ENCODE results near the gene F2. TPM values are rescaled to one million over a fixed set of nuclear protein-coding genes. Genes with fewer than 3 reads are reported as not detected.

F2 gene
- total RNA-seq, 1 donor from 2014 or later: not detected

GRCh38 chr11:46673713-46674462, 45.1 kb upstream of the F2 start:
- ATAC-seq (ENCODE audit: low read depth) (no peak), DNase-seq (no peak)
- intact Hi-C loops (cut with micrococcal nuclease): no loop called here
- no peak for TF ChIP-seq CTCF (IDR thresholded peaks at IDR 0.05)
- no peaks in the 10 kb centered on the region for H3K27me3 Mint-ChIP-seq
- CTCF ChIA-PET: no interaction called here
- H3K36me3 Mint-ChIP-seq (ENCODE audit: low read depth): peaks cover 66% of the 10 kb centered on the region
- H3K4me1 Mint-ChIP-seq: peaks cover 33% of the 10 kb centered on the region
- H3K4me3 Mint-ChIP-seq: no peak overlapping the region
- peak overlapping the region; percentile 79 for H3K27ac Mint-ChIP-seq
- POLR2A ChIA-PET: interaction anchor here (0.7 to 1.0 kb wide), 2 partner anchors 26 to 27 kb away, joined by 3 read pairs; partner anchors contain the start of genes ARHGAP1 and ZNF408
- no peaks in the 10 kb centered on the region for H3K9me3 Mint-ChIP-seq

- intact Hi-C loops (cut with micrococcal nuclease): no loop called here
- peaks cover 33% of the 10 kb centered on the region for H3K4me1 Mint-ChIP-seq
These were observed 44.3 kb upstream of the F2 start for GRCh38 chr11:46674463-46675287.

GRCh38 chr11:46675288-46675851, 43.6 kb upstream of the F2 start:
- peaks cover 33% of the 10 kb centered on the region for H3K4me1 Mint-ChIP-seq
- intact Hi-C loops (cut with micrococcal nuclease): no loop called here
- ATAC-seq (ENCODE audit: low read depth) (no peak), DNase-seq (no peak)
- TF ChIP-seq CTCF (IDR thresholded peaks at IDR 0.05): no peak
- peak overlapping the region; percentile 79 for H3K27ac Mint-ChIP-seq
- H3K36me3 Mint-ChIP-seq (ENCODE audit: low read depth): peaks cover 66% of the 10 kb centered on the region
- no peaks in the 10 kb centered on the region for H3K9me3 Mint-ChIP-seq
- H3K4me3 Mint-ChIP-seq: no peak overlapping the region
- CTCF ChIA-PET: no interaction called here
- no peaks in the 10 kb centered on the region for H3K27me3 Mint-ChIP-seq
- POLR2A ChIA-PET: interaction anchor here (0.6 kb wide), 1 partner anchor 28 kb away, joined by 3 read pairs; no protein-coding TSS in a partner anchor

More at GRCh38 chr11:46674463-46675287, 44.3 kb upstream of the F2 start:
- no peak for TF ChIP-seq CTCF (IDR thresholded peaks at IDR 0.05)
- H3K27me3 Mint-ChIP-seq: no peaks in the 10 kb centered on the region
- H3K4me3 Mint-ChIP-seq: no peak overlapping the region
- no peaks in the 10 kb centered on the region for H3K9me3 Mint-ChIP-seq
- no peak for DNase-seq
- peak overlapping the region; percentile 79 for H3K27ac Mint-ChIP-seq
- ATAC-seq (ENCODE audit: low read depth): peak; percentile 42
- POLR2A ChIA-PET: interaction anchor here (0.6 to 1.0 kb wide), 3 partner anchors 25 to 27 kb away, joined by 3 read pairs; partner anchors contain the start of genes ARHGAP1 and ZNF408
- CTCF ChIA-PET: no interaction called here
- H3K36me3 Mint-ChIP-seq (ENCODE audit: low read depth): peaks cover 66% of the 10 kb centered on the region

GRCh38 chr11:46675949-46676348, 43.1 kb upstream of the F2 start:
- peaks cover 32% of the 10 kb centered on the region for H3K4me1 Mint-ChIP-seq
- CTCF ChIA-PET: no interaction called here
- intact Hi-C loops (cut with micrococcal nuclease): no loop called here
- POLR2A ChIA-PET: interaction anchor here (0.7 kb wide), 1 partner anchor 33 kb away, joined by 4 read pairs; no protein-coding TSS in a partner anchor
- DNase-seq (no peak), ATAC-seq (ENCODE audit: low read depth) (no peak)
- peak overlapping the region; percentile 73 for H3K27ac Mint-ChIP-seq
- no peaks in the 10 kb centered on the region for H3K9me3 Mint-ChIP-seq
- H3K4me3 Mint-ChIP-seq: no peak overlapping the region
- H3K36me3 Mint-ChIP-seq (ENCODE audit: low read depth): peaks cover 68% of the 10 kb centered on the region
- TF ChIP-seq CTCF (IDR thresholded peaks at IDR 0.05): no peak
- no peaks in the 10 kb centered on the region for H3K27me3 Mint-ChIP-seq
